IMR-90 (cell line): ENCODE results near the gene GPR132. TPM values are rescaled to one million over a fixed set of nuclear protein-coding genes. Genes with fewer than 3 reads are reported as not detected.

Experiments
- polyA plus RNA-seq, 3 experiments: library from polyadenylated mRNA; depleted of rRNA; stranded (reverse); fragments of >200 nt; gene quantifications; 2 replicates each; pipeline ENCODE4 v1.2.3, GENCODE V29; 2012; ENCODE audit warnings: low replicate concordance in 1 of 3
- total RNA-seq: library from RNA; depleted of rRNA; stranded (reverse); fragments of >200 nt; gene quantifications from 2 replicates; pipeline ENCODE4 v1.2.3, GENCODE V29; 2012
- TF ChIP-seq, protein P1 (sequence below): conservative IDR thresholded peaks from 2 replicates; pipeline ENCODE4 v1.5.1; 2012; ENCODE audit warnings: mild to moderate bottlenecking, low read depth, low read length, improper control_type of control experiment

GPR132 gene
- total and polyA plus RNA-seq, 2 of the 4 experiments (the other 2 are of a cell fraction) = under 0.01 to 0.10 TPM

DNA sequence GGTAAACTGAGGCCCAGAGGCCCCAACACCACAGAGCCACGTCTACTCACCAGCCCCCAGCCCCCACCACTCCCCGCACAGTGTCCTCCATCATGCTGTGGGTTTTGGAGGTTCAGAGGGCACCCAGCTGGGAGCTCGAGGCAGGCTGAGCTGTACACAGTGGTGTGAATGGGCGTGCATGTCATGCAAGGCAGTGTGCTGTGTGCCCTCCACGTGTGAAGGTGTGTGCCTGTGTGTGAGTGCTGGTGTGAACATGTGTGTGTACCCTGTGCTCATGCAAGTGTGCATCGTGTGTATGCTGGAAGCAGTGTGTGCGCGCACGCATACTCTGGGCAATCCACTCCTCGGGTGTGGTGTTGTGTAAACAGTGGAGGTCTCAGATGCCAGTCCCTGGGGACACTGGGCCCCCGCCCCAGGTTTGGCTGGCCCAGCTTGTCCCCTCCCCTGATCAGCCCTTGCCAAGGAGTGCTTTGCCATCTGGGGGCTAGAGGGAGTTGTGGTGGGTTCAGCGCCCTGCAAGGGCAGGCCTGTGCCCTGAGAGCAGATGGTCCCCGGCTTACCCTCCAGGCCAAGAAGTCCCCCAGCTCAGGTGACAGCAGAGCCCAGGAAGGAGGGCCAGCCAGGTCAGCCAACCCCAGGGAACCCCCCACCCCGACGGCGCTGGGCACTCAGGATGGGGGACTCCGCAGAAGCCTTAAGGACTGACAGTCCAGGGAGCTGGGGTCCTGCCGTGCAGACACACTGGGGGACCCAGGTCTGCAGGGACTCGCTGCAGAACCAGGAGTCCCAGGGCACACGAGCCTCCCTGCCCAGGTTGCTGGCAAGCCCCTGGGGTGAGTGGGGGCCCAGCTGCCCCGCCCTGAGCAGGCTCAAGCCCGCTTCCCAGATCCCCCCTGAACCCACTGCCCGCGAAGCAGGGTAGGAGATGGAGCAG lies 23.8 kb upstream of the GPR132 start (continued):
- TF ChIP-seq, protein P1, sequence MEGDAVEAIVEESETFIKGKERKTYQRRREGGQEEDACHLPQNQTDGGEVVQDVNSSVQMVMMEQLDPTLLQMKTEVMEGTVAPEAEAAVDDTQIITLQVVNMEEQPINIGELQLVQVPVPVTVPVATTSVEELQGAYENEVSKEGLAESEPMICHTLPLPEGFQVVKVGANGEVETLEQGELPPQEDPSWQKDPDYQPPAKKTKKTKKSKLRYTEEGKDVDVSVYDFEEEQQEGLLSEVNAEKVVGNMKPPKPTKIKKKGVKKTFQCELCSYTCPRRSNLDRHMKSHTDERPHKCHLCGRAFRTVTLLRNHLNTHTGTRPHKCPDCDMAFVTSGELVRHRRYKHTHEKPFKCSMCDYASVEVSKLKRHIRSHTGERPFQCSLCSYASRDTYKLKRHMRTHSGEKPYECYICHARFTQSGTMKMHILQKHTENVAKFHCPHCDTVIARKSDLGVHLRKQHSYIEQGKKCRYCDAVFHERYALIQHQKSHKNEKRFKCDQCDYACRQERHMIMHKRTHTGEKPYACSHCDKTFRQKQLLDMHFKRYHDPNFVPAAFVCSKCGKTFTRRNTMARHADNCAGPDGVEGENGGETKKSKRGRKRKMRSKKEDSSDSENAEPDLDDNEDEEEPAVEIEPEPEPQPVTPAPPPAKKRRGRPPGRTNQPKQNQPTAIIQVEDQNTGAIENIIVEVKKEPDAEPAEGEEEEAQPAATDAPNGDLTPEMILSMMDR = no peak
